Measurements from ENCODE around the gene TTF1.

Gene TTF1

GRCh38 chr9:132406554-132407122, at the start of gene TTF1:
TSS of gene TTF1 (minus strand) at chr9:132406840. CDS start at chr9:132402821, 4,019 bp downstream.
- DNase-seq: peak; percentile 11 to 87 (median 70)

GRCh38 chr9:132456241-132456640, 49.6 kb upstream of the TTF1 start:
- no peak for DNase-seq

GRCh38 chr9:132451276-132451675, 44.6 kb upstream of the TTF1 start:
- DNase-seq: no peak

GRCh38 chr9:132447902-132448301, 41.3 kb upstream of the TTF1 start:
- no peak for DNase-seq

DNA sequence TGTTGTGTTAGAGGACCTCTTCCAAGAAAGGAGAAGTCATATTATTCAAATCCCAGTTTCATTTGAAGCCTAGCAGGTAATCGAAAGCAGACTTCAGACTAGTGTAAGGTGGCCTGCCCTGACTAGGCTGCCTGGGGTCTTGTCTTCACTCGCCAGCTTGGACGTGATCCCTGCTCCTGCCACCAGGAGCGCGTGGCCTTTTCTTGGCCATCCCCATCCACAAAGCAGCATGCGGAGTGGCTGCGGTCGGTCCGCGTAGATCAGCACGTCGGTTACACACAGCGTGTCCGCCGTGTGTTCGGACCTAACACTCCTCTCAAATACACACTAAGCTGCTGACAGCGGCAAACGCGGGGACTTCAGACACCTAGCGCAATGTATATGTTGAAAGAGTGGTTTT, 40.7 kb upstream of the TTF1 start:
- DNase-seq: no peak

DNA sequence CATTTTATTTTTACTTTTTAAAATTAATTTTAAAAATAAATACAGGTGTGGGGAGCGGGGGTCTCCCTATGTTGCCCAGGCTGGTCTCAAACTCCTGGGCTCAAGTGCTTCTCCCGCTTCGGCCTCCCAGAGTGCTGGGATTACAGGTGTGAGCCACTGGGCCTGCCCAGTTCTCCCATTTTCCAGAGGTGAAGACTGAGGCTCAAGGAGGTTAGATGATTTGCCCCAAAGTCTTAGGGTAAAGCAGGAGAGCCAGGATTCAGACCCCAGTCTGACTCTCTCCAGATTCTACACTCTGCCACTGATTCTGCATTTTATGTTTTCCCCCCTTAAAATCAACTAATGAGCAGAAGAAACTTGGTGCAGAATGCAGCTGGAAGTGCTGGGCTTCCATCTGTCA, 40.2 kb upstream of the TTF1 start:
- no peak for DNase-seq

GRCh38 chr9:132443951-132444607, 37.4 kb upstream of the TTF1 start:
- DNase-seq: no peak

DNA sequence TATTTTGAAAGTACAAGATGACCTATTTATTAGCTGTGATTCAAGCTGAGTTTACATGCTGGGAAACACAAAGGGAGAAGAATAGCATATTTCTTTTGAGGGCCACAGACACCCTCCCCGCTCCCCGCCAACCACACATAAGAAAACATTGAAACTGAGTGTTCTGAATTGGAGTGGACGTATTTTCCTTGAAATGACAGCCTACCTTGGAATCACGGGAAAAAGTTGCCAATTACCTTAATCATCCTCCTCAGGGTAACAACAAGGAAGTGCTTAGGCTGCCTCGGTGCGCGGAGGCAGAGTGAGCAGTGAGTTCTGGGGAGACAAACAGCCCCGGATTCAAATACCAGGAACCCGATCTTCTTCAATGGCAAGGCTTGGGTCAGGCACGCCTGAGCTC, 34.8 kb upstream of the TTF1 start:
- DNase-seq: no peak

- DNase-seq: no peak
These were observed 34.1 kb upstream of the TTF1 start for GRCh38 chr9:132440735-132441134.

- no peak for DNase-seq
These were observed 32.5 kb upstream of the TTF1 start for GRCh38 chr9:132439153-132439552.

DNA sequence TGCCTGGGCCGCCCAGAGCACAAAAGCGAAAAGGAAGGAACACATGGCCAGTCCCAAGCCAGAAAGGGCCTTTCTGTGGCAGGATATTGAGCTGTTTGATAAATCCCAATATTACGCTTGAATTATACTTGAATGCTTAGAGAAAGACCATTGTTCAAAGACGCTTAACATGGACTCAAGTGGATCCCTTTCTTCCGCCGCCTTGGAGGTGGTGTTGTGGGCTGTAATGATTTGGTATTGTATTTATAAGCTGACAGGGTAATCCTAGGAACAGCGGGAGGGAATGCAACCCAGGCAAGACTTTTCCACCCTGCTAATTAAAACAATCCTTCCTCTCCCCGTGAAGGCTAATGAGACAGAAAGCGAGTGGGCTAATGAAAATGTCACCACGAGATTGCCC, 28.2 kb upstream of the TTF1 start:
- no peak for DNase-seq

DNA sequence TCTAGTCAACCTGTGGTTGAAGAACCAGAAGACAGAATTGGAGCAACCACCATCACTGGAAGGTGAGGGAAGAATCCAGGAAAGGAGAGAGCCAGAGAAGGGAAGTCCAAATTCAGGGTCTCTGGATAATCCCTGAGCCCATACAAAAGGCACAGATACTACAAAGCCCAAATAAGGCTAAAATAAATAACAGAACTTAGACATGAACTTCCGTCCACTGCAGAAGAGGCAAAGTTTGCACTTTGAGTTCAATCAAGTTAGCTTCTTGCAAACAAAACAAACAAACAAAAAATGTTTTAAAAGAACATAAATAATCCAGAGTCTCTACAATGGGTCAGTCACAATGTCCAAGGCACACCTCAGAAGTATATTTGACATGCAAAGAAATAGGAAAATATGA, 24.4 kb upstream of the TTF1 start:
- DNase-seq: no peak

DNA sequence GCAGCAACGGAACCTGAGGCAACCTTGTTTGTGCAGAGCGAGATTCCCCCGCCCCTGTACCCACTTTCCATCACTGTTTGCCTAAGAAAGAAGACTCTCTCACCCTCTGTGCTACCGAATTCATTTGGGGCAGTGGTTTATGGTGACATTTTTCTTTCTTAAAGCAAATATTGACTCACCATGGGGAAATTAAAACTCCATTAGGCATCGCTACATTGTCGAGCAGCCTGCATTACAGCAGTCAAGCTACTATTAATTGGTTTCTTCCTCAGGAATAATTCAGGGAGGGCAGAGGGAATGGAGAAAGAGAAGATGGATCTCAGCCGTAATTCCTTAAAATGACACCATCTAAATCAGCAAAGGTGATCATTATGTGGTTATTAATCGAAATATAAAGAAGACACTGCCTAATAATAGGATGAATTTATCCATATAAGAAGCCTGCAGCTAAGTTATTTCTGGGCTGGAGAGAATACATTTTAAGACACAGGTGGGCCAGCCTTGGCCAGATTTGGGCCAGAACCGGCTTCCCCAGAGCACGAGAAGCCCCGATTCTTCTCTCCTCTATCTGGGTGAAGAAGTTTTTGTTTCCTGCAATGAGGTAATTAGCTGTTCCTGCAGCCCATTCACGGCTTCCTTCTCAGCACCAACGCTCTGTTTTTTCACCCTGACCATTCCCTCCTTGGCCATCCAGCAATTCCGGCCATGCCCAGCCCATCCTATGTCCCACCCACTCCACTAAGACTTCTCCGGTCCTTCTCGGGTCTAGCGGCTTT, 20.2 kb upstream of the TTF1 start:
- no peak for DNase-seq

DNA sequence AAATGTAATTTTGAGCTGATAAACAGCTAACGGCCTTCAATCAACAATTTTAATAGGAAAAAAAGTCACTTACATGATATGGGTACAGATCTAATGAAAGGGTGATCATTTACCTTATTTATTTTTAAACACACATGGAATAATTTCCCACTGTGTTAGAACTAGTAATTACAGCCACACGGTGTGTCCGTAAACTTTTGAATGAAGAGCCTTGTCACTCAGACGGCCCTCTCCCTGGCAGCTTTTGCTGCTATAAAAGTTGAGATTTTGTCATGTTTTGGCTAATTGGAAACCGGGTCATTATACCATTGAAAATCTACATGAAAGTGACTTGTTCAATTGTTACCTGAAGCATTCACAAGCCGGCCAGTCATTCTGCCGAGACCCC, 19.0 kb upstream of the TTF1 start:
- no peak for DNase-seq

GRCh38 chr9:132424857-132425674, 18.4 kb upstream of the TTF1 start:
- DNase-seq: no peak

DNA sequence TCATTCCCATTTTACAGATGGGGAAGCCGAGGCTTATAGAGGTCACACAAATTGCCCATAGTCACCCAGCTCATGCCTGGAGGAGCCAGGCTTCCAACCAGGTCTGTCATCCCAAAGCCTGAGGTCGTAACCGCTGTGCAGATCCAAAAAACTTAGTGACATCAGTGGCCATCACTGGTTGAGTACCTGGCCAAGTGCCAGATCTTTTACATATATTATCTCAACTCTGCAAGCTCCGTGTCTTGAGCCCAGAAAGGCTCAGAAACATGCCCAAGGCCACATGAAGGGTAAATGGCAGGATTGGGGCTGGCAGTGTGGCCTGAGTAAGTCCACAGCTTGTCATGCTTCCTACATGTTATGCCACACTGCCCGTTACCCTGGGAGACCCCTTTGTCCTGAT, 16.9 kb upstream of the TTF1 start:
- no peak for DNase-seq

DNA sequence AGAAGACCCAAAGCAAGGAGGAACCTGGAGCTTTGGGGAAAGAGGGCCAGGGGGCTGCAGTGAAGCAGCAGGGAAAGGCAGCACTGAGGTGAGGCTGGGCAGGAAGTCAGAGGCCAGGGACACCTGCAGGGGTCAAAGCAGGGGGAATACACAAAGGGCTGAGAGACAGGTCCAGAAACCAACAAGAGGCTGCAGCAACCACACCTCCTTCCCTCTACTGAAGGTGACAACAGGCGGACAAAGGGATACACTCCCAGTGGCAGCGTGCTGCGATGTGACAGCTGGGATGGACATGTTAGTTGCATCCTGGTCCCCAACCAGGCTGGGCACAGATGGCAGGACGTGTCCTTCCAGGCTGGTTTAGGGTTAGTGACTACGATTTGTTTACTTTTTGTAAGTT, 15.9 kb upstream of the TTF1 start:
- no peak for DNase-seq

- no peak for DNase-seq
These were observed 12.2 kb upstream of the TTF1 start for GRCh38 chr9:132418726-132419363.

- DNase-seq: no peak
These were observed 8.5 kb upstream of the TTF1 start for GRCh38 chr9:132415181-132415580.

- DNase-seq: no peak
These were observed 8.1 kb upstream of the TTF1 start for GRCh38 chr9:132414731-132415130.

GRCh38 chr9:132413926-132414325, 7.3 kb upstream of the TTF1 start:
- DNase-seq: no peak

DNA sequence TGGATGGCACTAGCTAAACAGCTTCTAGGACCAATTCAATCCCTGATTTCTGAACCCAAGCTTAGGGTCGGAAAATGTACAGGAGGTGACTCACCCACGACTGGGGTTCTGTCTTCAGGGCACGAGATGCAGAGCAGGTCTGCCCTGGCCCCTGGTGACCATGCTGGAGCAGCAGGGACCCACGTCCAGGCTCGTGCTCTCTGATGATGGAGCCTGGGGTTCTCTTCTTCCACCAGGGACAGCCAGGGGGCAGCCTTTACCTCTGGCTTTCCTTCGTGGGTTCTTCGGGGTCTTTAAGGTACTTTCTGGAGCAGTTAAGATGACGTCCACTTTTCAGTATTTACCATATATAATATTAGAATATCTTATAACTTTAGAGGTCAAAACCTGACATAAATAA, 5.4 kb upstream of the TTF1 start:
- DNase-seq: no peak

GRCh38 chr9:132411091-132411508, 4.5 kb upstream of the TTF1 start:
- DNase-seq: peak in 5 of 14 donors; percentile 1 to 71 (median 4)
